Measurements from ENCODE around the gene PIAS4.

Gene PIAS4

GRCh38 chr19:3976495-3977241 is 30.9 kb upstream of the PIAS4 start:
- DNase-seq (ENCODE audit: low read depth in 2 of 2): no peak

- DNase-seq (ENCODE audit: low read depth in 2 of 2): no peak
Measured at GRCh38 chr19:3977242-3978143, 30.0 kb upstream of the PIAS4 start.

GRCh38 chr19:3978145-3978544 is 29.4 kb upstream of the PIAS4 start:
- DNase-seq (ENCODE audit: low read depth in 2 of 2): no peak

DNA sequence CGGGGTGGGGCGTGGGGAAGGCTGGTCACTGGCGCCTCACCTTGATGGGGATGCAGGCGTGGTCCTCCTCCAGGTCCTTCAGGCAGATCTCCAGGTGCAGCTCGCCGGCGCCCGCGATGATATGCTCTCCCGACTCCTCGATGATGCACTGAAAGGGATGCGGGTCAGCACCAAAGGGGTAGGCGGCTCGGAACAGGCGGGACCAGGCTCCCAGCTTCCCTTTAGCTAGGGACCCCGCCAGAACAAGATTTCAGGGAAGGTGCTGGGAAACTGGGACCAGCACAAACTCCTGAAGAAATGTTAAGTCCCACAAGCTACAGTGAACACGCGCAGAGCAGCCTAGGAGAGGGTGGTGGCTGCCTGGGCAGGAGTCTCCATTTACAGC is 28.3 kb upstream of the PIAS4 start:
- no peak for DNase-seq (ENCODE audit: low read depth in 2 of 2)

DNA sequence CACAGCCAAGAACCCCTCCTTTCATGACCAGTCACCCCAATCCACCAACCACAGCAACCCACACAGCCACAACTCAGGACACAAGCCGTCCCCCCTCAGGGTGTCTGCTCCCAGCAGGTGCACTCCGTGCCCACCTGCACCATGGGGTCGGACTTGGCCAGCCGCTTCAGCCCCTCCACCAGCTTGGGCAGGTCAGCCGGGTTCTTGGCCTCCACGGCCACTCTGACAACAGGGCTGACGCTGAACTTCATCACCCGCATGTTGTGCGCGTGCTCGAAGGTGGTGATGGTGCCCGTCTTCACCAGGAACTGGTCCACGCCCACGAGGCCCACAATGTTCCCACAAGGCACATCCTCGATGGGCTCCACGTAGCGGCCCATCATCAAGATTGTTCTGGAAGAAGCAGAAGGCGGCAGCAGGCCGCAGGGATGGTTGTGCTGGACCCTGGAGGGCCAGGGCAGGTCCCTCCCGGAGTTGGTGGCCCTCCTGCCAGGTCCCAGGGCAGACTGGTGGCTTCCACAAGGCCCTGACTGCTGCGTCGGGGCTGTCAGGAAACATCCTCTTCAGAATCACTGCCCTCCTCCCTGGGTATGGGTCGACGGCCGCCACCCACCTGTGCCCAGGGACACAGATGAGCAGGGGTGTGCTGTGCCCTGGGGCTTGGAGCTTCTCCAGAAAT is 27.7 kb upstream of the PIAS4 start:
- no peak for DNase-seq (ENCODE audit: low read depth in 2 of 2)

DNA sequence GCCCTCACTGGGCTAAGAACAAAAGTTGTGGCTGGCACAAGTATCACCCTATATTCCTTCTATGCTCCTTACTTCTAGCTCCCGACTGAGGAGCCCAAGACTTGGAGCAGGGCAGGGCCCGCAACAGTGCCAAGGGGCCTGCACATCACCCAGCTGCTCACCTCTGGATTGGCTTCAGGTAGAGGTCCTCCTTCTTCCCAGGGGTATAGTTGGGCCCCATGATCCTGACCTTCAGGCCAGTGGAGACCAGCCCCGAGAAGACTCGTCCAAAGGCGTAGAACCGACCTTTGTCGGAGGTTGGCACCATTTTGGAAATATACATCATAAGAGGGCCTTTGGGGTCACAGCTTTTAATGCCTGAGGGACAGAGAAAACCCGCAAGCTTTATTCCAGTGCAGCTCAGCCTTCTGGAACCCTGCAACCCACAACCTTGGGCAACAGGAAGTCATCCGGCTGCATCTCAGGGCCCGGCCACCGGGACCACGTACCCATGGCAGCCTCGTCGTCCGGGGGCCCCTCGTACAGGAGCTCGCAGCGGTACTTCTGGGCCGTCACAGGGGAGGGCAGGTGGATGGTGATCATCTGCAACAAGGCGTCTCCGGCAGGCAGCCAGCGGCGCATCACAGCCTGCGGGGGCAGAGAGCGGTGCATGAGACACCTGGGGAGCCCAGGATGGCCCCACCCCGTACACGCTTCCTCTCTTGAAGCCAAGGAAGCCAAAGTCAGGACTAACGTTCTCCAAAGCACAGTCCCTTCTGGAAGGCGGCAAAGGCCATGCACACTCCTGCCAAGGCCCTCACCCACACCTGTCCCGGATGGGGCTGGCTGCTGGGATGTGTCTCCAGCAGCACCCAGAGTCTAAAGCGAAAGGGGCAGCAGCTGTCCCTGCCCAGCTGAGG is 26.9 kb upstream of the PIAS4 start:
- no peak for DNase-seq (ENCODE audit: low read depth in 2 of 2)

GRCh38 chr19:3981373-3981735 is 26.2 kb upstream of the PIAS4 start:
- DNase-seq (ENCODE audit: low read depth in 2 of 2): no peak

GRCh38 chr19:3981736-3982681 is 25.5 kb upstream of the PIAS4 start:
- no peak for DNase-seq (ENCODE audit: low read depth in 2 of 2)

GRCh38 chr19:3982701-3983541 is 24.6 kb upstream of the PIAS4 start:
- no peak for DNase-seq (ENCODE audit: low read depth in 2 of 2)

DNA sequence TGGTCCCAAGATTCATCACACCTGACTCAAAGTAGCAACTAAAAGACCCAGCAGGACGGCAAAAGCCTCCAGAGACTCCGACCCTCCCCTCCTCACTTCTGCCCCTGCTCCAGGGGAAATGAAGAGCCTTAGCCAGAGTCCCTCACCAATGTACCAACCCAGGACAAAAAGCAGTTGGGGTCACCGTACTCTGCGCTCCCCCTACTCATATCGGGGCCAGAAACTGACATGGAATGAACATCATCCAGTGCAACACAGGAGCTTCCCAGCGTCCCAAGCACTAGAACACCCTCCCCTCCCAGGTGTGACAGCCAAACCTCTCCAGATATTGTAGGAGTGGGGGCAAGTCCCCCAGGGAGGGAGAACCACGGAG is 24.0 kb upstream of the PIAS4 start:
- no peak for DNase-seq (ENCODE audit: low read depth in 2 of 2)

DNA sequence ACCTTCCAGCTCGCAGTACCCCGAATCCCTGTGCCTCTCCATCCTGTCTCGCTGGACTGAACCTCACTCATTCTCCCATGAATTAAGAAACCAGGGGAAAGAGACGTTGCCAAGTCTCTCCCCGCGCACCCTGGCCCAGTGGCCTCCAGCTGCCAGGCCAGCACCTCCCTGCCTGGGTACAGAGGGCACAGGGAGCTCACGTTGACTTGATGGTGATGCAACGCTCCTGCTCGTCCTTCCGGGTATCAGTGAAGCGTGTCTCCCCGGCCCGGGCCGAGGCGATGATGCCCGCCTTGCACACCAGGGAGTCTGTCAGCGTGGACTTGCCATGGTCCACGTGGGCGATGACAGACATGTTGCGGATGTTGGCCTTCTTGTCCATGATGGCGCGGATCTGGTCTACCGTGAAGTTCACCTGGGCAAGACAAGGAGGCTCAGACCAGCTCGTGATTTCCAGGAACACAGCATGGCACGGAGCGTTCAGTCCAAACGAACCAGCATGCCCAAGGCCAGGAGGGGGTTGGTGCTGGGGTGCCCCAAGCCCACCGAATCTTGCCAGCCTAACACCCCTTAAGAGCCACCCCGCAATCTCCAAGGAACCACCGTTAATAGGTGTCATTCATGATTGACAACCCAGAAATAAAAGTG is 23.5 kb upstream of the PIAS4 start:
- no peak for DNase-seq (ENCODE audit: low read depth in 2 of 2)

DNA sequence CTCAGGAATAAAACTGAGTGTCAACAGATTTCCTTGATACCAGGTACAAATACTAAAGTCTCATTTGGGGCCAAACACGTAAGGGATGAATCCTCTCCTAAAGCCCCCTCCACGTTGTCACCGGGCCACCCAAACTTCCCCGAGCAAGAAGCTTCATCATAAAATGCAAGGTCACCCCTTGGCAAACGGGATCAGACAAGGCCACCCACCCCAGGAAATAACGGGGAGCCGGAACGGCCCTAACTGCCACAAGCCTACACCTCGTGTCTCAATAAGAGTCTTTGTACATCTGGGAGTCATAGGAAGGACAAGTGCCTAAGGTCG is 23.0 kb upstream of the PIAS4 start:
- DNase-seq (ENCODE audit: low read depth in 2 of 2): no peak

GRCh38 chr19:3984908-3985642 is 22.5 kb upstream of the PIAS4 start, which contains the start of gene EEF2:
TSS of gene EEF2 (minus strand) at chr19:3985463. CDS start at chr19:3985380, 83 bp downstream.
- DNase-seq (ENCODE audit: low read depth in 2 of 2): peak; percentile 80 to 92

GRCh38 chr19:3985643-3986259 is 21.8 kb upstream of the PIAS4 start:
- no peak for DNase-seq (ENCODE audit: low read depth in 2 of 2)

GRCh38 chr19:3986260-3987041 is 21.1 kb upstream of the PIAS4 start:
- DNase-seq (ENCODE audit: low read depth in 2 of 2): no peak

GRCh38 chr19:3987619-3988371 is 19.7 kb upstream of the PIAS4 start:
- DNase-seq (ENCODE audit: low read depth in 2 of 2): peak; percentile 80 to 81

DNA sequence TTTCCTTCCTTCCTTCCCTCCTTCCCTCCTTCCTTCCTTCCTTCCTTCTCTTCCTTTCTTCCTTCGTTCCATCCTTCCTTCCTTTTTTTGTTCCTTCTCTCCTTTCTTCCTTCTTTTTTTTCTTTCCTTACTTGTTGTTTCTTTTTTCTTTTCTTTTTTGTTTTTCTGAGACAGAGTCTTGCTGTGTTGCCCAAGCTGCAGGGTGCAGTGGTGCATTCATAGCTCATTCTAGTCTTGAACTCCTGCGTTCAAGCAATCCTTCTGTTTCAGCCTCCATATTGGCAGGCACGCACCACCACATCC is 16.8 kb upstream of the PIAS4 start:
- DNase-seq (ENCODE audit: low read depth in 2 of 2): no peak
